Loucy (cell line): Measurements from ENCODE around the gene BCAT1.

ENCODE experiments used
- H2AFZ ChIP-seq: fragments of 200-600 bp; sonication (generic); 2 replicates; pipeline ENCODE4 v1.6.0; 2016; ENCODE audit warnings: antibody characterized with exemption, mild to moderate bottlenecking, low read length, moderate library complexity
- H3F3A ChIP-seq: fragments of 200-600 bp; 2 replicates; pipeline ENCODE4 v1.6.0; 2016; ENCODE audit warnings: antibody characterized with exemption, low read depth, mild to moderate bottlenecking
- H3K27me3 ChIP-seq: fragments of 200-600 bp; sonication (generic); 2 replicates; pipeline ENCODE4 v1.6.1; 2014; ENCODE audit warnings: low read length, mild to moderate bottlenecking; ENCODE audit not compliant: insufficient read depth, poor library complexity, severe bottlenecking
- H3K36me3 ChIP-seq: fragments of 200-600 bp; sonication (generic); 2 replicates; pipeline ENCODE4 v1.6.1; 2016; ENCODE audit warnings: low read length; ENCODE audit not compliant: insufficient read depth
- H3K4me1 ChIP-seq: fragments of 200-600 bp; sonication (generic); 2 replicates; pipeline ENCODE4 v1.5.1; 2014; ENCODE audit warnings: low read length, mild to moderate bottlenecking; ENCODE audit not compliant: insufficient read depth, poor library complexity, severe bottlenecking
- H3K4me2 ChIP-seq: fragments of 200-600 bp; sonication (generic); 2 replicates; pipeline ENCODE4 v1.6.0; 2014; ENCODE audit warnings: antibody characterized with exemption, low read length, low read depth, mild to moderate bottlenecking; ENCODE audit not compliant: poor library complexity, severe bottlenecking
- H3K4me3 ChIP-seq: fragments of 200-600 bp; sonication (generic); 2 replicates; pipeline ENCODE4 v1.5.1; 2014; ENCODE audit warnings: low read length, mild to moderate bottlenecking, mixed read lengths; ENCODE audit not compliant: poor library complexity, severe bottlenecking
- H3K79me2 ChIP-seq: fragments of 200-600 bp; sonication (generic); 2 replicates; pipeline ENCODE4 v1.6.1; 2014; ENCODE audit warnings: low read length; ENCODE audit not compliant: insufficient read depth
- H3K9ac ChIP-seq: fragments of 200-600 bp; sonication (generic); 2 replicates; pipeline ENCODE4 v1.6.0; 2014; ENCODE audit warnings: mild to moderate bottlenecking, low read depth, low read length, moderate library complexity; ENCODE audit not compliant: poor library complexity, severe bottlenecking
- H3K9me2 ChIP-seq: fragments of 200-600 bp; sonication (generic); replicated peaks from 2 replicates; pipeline ENCODE4 v1.6.1; 2016; ENCODE audit warnings: low read depth, low read length, mixed read lengths
- H3K9me3 ChIP-seq: fragments of 200-600 bp; sonication (generic); 2 replicates; pipeline ENCODE4 v1.6.1; 2014; ENCODE audit warnings: mild to moderate bottlenecking, antibody characterized with exemption, low read length, low read depth; ENCODE audit not compliant: insufficient read depth
- H4K20me1 ChIP-seq: fragments of 200-600 bp; sonication (generic); 2 replicates; pipeline ENCODE4 v1.6.0; 2014; ENCODE audit warnings: antibody characterized with exemption, low read length, mild to moderate bottlenecking; ENCODE audit not compliant: insufficient read depth, poor library complexity, severe bottlenecking
- EZH2phosphoT487 ChIP-seq: fragments of 200-600 bp; IDR thresholded peaks from 2 replicates; pipeline ENCODE4 v1.6.1; 2018; ENCODE audit warnings: antibody characterized with exemption, mild to moderate bottlenecking, moderate library complexity, borderline replicate concordance
- TF ChIP-seq, protein P1 (sequence below): fragments of 200-600 bp; sonication (generic); conservative IDR thresholded peaks from 2 replicates; pipeline ENCODE4 v1.5.1; 2014; ENCODE audit warnings: mild to moderate bottlenecking, antibody characterized with exemption, low read length

BCAT1 gene

GRCh38 chr12:24880732-24881131 is 68.2 kb downstream of the BCAT1 start:
- no peaks in the 10 kb centered on the region for H3K9me2 ChIP-seq
- H3K4me1 ChIP-seq = no peaks in the 10 kb centered on the region
- no peak overlapping the region for H3K4me2 ChIP-seq
- H3K9ac ChIP-seq = no peak overlapping the region
- H4K20me1 ChIP-seq = no peaks in the 10 kb centered on the region
- H3K9me3 ChIP-seq = no peaks in the 10 kb centered on the region
- peaks cover 14% of the 10 kb centered on the region; the same call in 1 of the 2 replicates for H3K79me2 ChIP-seq
- peaks cover 81% of the 10 kb centered on the region; the same call in 1 of the 2 replicates for H3K36me3 ChIP-seq
- H3K4me3 ChIP-seq = no peak overlapping the region
- TF ChIP-seq, protein P1, sequence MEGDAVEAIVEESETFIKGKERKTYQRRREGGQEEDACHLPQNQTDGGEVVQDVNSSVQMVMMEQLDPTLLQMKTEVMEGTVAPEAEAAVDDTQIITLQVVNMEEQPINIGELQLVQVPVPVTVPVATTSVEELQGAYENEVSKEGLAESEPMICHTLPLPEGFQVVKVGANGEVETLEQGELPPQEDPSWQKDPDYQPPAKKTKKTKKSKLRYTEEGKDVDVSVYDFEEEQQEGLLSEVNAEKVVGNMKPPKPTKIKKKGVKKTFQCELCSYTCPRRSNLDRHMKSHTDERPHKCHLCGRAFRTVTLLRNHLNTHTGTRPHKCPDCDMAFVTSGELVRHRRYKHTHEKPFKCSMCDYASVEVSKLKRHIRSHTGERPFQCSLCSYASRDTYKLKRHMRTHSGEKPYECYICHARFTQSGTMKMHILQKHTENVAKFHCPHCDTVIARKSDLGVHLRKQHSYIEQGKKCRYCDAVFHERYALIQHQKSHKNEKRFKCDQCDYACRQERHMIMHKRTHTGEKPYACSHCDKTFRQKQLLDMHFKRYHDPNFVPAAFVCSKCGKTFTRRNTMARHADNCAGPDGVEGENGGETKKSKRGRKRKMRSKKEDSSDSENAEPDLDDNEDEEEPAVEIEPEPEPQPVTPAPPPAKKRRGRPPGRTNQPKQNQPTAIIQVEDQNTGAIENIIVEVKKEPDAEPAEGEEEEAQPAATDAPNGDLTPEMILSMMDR = no peak
- TF ChIP-seq EZH2phosphoT487 = no peak
- no peaks in the 10 kb centered on the region for H3F3A ChIP-seq
- H3K27me3 ChIP-seq = no peaks in the 10 kb centered on the region
- H2AFZ ChIP-seq = no peak overlapping the region

DNA sequence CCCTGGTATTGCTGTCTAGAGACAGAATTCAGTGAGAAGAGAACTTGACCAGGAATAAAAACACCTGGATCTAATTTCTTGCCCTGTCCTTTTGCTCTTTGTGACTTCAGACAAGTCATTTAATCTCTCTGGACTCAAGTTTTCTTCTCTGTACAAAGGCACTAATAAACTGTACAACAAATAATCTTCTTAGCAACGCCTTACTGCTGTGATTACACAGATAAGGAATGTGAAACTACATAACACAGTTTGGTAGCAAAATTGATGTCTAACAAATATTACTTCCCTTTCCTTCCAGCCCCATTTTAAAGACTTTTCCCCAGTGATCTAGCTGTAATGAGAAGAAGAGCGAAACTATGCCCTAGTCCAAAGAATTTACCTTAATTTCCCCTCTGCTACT is 69.3 kb downstream of the BCAT1 start:
- Histone ChIP-seq H3K9ac (no peak overlapping the region), H3K79me2 (peaks cover 18% of the 10 kb centered on the region; the same call in 1 of the 2 replicates), H3K9me2 (no peaks in the 10 kb centered on the region), H3K4me1 (no peaks in the 10 kb centered on the region), H4K20me1 (no peaks in the 10 kb centered on the region), H3F3A (no peaks in the 10 kb centered on the region), H3K9me3 (no peaks in the 10 kb centered on the region), H2AFZ (no peak overlapping the region), H3K4me3 (no peak overlapping the region), H3K27me3 (no peaks in the 10 kb centered on the region), H3K36me3 (peaks cover 84% of the 10 kb centered on the region; the same call in 1 of the 2 replicates), H3K4me2 (no peak overlapping the region)
- TF ChIP-seq EZH2phosphoT487 = no peak
- TF ChIP-seq, protein P1 = no peak

GRCh38 chr12:24875014-24875413 is 73.9 kb downstream of the BCAT1 start:
- H3K9me2 ChIP-seq = no peaks in the 10 kb centered on the region
- H4K20me1 ChIP-seq = no peaks in the 10 kb centered on the region
- H3K9me3 ChIP-seq = no peaks in the 10 kb centered on the region
- H3K4me1 ChIP-seq = no peaks in the 10 kb centered on the region
- no peak overlapping the region for H3K9ac ChIP-seq
- H3K79me2 ChIP-seq = peaks cover 5% of the 10 kb centered on the region; the same call in 1 of the 2 replicates
- H3K4me3 ChIP-seq = no peak overlapping the region
- no peak for TF ChIP-seq EZH2phosphoT487
- TF ChIP-seq, protein P1 = no peak
- H3K4me2 ChIP-seq = no peak overlapping the region
- peaks cover 86% of the 10 kb centered on the region; the same call in 1 of the 2 replicates for H3K36me3 ChIP-seq
- H3F3A ChIP-seq = no peaks in the 10 kb centered on the region
- no peak overlapping the region for H2AFZ ChIP-seq
- H3K27me3 ChIP-seq = no peaks in the 10 kb centered on the region
